Daoy (cell line): ENCODE measurements around the gene ACOX3. TPM values are rescaled to one million over a fixed set of nuclear protein-coding genes. Genes with fewer than 3 reads are reported as not detected.

Source experiments
- DNase-seq: peaks from one replicate; pipeline ENCODE4 v3.0.0-alpha.2; 2015; ENCODE audit warnings: low read depth
- total RNA-seq: library from RNA; depleted of rRNA; stranded (reverse); fragments of >200 nt; shearing (Covaris generic); gene quantifications from 2 replicates; pipeline ENCODE4 v1.2.3, GENCODE V29; 2014

The ACOX3 gene
- total RNA-seq, 1 experiment from 2014 or later = 13.4 TPM

- DNase-seq = no peak
These were observed 65.5 kb downstream of the ACOX3 start for GRCh38 chr4:8374851-8375649.

- DNase-seq = no peak
These were observed 66.5 kb downstream of the ACOX3 start for GRCh38 chr4:8373973-8374545.

DNA sequence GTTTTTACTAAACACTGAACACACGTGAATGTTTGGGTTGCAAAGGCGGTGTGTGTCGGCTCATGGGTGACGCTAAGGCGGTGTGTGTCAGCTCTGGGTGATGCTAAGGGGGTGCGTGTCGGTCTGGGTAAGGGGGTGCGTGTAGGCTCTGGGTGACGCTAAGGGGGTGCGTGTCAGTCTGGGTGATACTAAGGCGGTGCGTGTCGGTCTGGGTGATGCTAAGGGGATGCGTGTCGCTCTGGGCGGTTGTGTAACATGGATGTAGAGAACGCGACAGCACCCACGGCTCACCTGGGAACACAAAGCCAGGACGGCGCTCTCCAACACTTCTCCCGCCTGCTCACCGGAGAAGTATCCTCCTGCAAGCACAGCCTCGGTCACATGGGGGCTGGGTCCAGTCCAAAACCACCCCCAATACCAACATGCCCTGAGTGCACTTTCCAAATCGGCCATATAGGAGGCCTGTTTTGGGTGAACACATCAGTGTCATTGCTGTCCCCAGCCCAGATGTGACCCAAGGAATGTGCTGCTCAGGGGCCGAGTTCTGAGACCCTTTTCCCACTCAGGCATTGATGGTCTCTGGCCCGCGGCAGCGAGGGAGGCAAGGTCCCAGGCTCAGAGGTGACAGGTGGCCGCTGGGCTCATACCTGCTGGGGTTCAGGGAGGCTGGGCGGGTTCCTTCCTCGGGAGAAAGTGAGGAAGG lies 67.1 kb downstream of the ACOX3 start:
- no peak for DNase-seq

- DNase-seq = no peak
These were observed 68.0 kb downstream of the ACOX3 start for GRCh38 chr4:8372506-8372905.

GRCh38 chr4:8371596-8371995 lies 68.9 kb downstream of the ACOX3 start:
- no peak for DNase-seq

DNA sequence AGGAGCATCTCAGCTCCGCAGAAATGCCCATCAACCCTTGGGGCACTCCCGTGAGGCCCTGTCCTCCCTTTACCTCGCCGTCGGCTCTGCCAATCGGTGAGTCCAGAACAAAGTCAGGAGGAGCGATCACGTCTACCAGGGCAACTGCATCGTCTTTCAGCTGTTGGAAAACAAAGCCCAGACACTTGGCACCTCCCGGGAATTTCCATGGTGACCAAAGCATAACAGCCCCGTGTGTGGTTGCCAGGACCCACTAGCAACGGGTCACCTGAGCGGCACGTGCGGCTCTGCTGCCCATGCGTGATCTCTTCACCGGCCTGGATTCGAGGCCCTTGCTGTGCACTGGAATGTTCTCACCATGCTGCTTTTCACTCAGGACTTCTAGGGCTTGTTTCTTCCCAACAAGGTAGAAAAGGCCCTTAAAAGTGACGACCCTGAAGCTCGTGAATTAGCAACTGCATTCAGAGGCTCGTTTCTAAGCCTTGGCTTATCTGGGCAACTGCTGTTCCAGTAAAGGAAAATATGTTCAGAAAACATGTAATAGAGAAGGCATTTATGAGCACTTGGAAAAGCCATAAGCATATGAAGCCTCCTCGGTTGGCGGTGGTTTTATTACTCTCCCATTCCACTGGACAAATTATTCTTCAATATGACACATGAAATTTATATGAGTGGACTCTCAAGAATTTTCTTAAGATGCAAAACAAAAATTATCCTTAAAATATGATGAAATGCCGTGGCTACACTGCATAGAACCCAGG lies 69.5 kb downstream of the ACOX3 start:
- no peak for DNase-seq

DNA sequence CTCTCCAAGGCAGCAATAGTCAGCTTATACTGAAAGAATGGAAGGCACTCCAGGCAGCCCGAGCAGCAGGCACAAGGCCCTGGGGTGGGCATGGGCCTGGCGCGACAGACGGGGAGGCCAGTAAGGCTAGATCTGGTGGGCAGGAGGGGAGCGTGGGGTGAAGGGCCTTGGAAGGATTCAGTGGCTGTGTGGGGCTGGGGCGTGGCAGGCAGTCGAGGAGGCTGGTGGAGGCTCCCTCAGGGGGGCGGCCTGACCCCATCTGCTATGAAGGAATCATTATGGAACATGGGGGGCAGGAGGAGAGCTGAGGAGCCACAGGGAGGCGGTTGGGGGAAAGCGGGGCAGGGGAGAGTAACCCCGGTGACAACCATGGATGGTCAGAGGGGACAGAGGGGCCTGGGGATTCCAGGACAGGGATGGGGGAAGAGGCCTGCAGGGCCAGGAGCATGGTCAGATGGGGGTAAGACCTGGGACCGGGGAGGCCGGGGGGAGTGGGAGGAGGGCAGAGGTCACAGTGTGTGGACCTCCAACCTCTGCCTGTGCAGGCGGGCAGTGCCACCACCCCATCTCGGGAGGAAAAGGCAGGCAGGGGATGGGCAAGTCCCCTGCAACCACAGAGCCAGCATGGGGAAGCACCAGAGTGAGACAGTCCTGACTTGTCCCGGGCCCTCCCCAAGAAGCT lies 70.3 kb downstream of the ACOX3 start:
- no peak for DNase-seq

DNA sequence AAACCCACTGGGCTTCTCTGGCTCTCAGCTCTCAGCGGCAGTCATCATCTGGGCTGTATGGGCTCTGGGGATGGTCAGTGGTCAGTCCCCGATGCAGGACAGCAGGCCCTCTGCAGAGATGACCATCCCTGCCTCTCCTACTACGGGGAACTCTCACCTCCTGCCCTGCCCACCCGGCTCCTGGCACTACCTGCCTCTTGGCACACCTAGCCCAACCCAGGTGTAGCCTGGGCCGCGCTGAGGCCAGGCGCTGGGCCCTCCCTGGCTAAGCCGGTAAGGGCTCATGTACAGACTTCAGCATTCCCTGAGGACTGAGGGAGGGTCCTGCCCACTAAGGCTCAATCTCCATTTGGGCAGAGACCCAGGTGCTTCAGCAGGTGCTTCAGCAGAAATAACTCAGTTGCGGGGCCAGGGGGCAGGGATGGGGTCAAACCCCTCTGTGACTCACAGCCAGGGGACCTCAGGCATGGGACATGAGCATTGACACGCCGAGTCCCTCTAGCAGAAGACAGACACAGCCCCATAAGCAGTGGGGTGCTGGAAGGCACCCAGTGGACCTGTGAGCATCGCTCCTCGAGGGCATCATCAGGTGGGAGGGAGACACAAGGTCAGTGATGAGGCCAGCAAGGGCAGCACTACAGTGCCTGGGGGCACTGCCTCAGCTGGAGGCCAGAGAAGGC lies 71.0 kb downstream of the ACOX3 start:
- no peak for DNase-seq

DNA sequence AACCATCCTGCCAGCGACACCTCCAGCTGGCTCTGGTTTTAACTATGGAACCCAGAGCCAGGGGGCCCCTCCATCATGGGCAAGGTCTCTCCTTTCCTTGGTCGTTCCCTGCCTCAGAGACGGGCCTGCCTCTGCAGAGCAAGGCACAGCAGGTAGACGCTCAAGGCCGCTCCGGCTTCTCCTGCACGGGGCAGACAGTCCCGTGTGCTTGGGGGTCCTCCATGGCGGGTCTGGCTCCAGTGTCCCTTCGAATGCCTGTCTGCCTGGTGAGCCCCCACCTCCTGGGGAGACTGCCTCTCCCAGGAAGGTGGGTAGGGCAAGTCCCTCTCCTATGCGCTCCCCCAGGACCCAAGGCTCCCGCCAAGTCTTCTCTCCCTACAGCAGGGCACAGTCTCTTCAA lies 71.5 kb downstream of the ACOX3 start:
- DNase-seq = no peak

DNA sequence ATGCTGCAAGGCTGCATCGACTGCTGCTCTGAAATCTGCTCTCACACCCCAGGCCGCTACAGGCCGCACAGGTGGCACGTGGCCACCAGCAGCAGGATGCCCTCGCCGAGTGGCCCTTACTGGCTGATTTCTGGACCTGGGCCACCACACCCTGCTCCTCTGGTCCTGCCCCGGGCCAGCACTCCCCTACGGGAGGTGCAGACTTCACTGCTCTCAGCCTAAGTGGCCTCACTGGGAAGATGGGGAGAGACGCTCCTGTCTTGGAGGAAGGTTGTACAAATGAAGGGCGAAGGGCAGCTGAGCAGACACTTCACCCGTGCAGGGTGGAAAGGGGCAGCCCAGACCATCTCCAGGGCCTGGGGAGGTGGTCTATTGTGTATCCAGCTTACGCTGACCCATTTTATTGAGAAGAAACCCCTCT lies 72.5 kb downstream of the ACOX3 start:
- DNase-seq = no peak

GRCh38 chr4:8366601-8367000 lies 73.9 kb downstream of the ACOX3 start:
- no peak for DNase-seq

DNA sequence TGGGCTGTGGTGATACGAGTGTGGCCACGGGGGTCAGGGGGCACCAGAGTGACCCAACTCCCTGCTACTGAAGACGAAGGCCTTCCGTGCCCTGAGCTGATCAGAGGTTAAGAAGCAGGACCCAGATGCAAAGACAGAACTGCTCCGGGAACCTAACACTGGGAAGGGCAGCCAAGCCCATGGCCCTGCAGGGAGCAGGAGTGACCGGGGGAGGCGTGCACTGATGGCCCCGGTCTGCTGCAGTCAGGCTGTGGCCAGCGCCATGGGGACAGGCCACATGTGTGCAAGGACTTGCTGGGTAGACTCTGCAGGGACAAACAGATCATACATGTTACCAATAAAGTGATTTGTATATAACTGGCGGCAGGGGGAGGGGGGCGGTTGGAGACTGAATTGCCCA lies 74.6 kb downstream of the ACOX3 start:
- DNase-seq = no peak

- DNase-seq = no peak
These were observed 75.2 kb downstream of the ACOX3 start for GRCh38 chr4:8365353-8365752.

GRCh38 chr4:8364848-8365350 lies 75.6 kb downstream of the ACOX3 start:
- DNase-seq = no peak

DNA sequence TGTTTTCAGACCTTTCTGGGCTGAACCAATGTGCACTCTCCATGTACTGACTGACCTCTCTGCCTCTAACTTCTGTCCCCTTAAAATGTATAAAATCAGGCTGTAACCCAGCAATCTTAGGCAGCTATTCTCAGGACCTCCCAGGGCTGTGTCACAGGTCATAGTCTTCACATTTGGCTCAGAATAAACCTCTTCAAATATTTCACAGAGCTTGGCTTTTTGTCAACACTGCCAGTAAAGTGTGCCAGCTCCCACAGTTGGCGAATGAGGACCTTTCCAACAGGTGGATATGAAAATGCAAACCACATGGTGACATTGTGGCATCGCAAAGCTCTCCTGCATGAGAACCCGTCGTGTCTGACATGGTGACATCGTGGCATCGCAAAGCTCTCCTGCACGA lies 76.4 kb downstream of the ACOX3 start:
- DNase-seq = no peak

DNA sequence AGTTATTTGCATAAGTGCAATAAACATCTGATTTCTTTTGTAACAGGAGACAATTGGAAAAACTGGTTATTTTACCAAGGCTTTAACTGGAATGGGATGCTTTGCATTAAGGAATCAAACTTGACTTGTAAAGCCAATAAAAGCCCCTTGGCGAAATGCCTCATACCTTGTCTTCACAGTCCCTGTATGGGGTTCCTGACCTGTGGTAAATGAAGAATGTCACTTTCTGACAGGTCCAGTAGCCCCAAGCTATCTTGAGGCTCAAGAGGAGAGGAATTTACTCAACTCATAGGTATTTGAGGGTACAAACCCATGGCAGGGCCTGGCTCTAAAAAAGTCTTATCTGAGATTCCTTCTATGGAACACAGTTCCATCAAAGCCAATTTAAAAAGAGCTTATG lies 78.0 kb downstream of the ACOX3 start:
- DNase-seq = peak; percentile 30

- DNase-seq = no peak
These were observed 81.3 kb downstream of the ACOX3 start for GRCh38 chr4:8359193-8359592.

DNA sequence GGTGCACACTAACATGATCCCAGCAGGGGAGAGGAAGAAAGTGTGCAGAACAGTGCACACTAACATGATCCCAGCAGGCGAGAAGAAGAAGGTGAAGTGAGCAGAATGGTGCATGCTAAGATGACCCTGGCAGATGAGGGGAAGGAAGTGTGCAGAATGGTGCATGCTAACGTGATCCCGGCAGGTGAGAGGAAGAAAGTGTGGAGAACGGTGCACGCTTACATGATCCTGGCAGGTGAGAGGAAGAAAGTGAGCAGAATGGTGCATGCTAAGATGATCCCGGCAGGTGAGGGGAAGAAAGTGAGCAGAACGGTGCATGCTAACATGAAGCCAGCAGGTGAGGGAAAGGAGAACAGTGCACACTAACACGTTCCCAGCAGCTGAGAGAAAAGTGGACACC lies 83.7 kb downstream of the ACOX3 start:
- DNase-seq = no peak

- DNase-seq = no peak
These were observed 84.5 kb downstream of the ACOX3 start for GRCh38 chr4:8355864-8356565.

DNA sequence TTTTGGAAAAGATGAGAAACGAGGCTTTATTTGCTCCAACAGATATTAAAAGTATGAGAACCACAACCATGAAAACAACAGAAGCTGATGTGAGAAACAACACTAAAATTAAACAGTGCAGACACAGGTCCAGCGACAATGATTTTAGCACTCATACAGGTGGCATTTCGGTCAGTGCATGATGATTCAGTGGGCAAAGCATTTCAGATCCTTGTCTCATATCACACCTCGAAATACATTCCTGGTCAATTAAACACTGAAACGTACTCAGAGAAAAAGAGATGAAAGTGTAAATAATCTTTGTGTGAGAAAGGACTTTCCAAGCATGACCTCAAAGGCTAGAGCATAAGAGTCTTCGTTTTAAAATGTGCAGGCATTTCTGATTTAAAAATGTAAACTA lies 85.2 kb downstream of the ACOX3 start:
- peak; percentile 41 for DNase-seq
